GM18870 (cell line): ENCODE data around the gene RARS1.

Source experiments
- ATAC-seq: cut with Tn5 transposase; IDR thresholded peaks from one replicate; pipeline ENCODE4 v1.9.1; 2021; ENCODE audit warnings: moderate library complexity; ENCODE audit not compliant: unreplicated experiment

RARS1 gene

GRCh38 chr5:168486136-168486879 is at the start of gene RARS1:
Gene RARS1 (plus strand): TSS chr5:168486471. CDS start chr5:168486499, 28 bp downstream.
- peak; percentile 81 for ATAC-seq

GRCh38 chr5:168438349-168438748 is 47.9 kb upstream of the RARS1 start:
- ATAC-seq = no peak

GRCh38 chr5:168443533-168443932 is 42.7 kb upstream of the RARS1 start:
- ATAC-seq = no peak

GRCh38 chr5:168443950-168444700 is 42.1 kb upstream of the RARS1 start:
- ATAC-seq = no peak

GRCh38 chr5:168446983-168447619 is 39.2 kb upstream of the RARS1 start:
- ATAC-seq = no peak

- ATAC-seq = no peak
Observed at GRCh38 chr5:168447808-168448207, 38.5 kb upstream of the RARS1 start.

GRCh38 chr5:168449166-168449565 is 37.1 kb upstream of the RARS1 start:
- no peak for ATAC-seq

GRCh38 chr5:168451565-168451964 is 34.7 kb upstream of the RARS1 start:
- ATAC-seq = no peak

- no peak for ATAC-seq
Observed at GRCh38 chr5:168455201-168455600, 31.1 kb upstream of the RARS1 start.

- ATAC-seq = no peak
Observed at GRCh38 chr5:168457542-168457941, 28.7 kb upstream of the RARS1 start.

GRCh38 chr5:168460606-168461005 is 25.7 kb upstream of the RARS1 start:
- no peak for ATAC-seq

- no peak for ATAC-seq
Observed at GRCh38 chr5:168463081-168463480, 23.2 kb upstream of the RARS1 start.

GRCh38 chr5:168464214-168464613 is 22.1 kb upstream of the RARS1 start:
- no peak for ATAC-seq

- ATAC-seq = no peak
Observed at GRCh38 chr5:168464641-168465040, 21.6 kb upstream of the RARS1 start.

GRCh38 chr5:168467755-168468330 is 18.4 kb upstream of the RARS1 start:
- ATAC-seq = no peak

- ATAC-seq = no peak
Observed at GRCh38 chr5:168468836-168469235, 17.4 kb upstream of the RARS1 start.

GRCh38 chr5:168469816-168470215 is 16.5 kb upstream of the RARS1 start:
- no peak for ATAC-seq

- no peak for ATAC-seq
Observed at GRCh38 chr5:168471785-168472184, 14.5 kb upstream of the RARS1 start.

GRCh38 chr5:168472329-168472728 is 13.9 kb upstream of the RARS1 start:
- ATAC-seq = no peak

GRCh38 chr5:168474319-168474718 is 12.0 kb upstream of the RARS1 start:
- no peak for ATAC-seq

GRCh38 chr5:168477060-168477459 is 9.2 kb upstream of the RARS1 start:
- ATAC-seq = no peak
